ENCODE results near the gene SOX15.

Gene SOX15

DNA sequence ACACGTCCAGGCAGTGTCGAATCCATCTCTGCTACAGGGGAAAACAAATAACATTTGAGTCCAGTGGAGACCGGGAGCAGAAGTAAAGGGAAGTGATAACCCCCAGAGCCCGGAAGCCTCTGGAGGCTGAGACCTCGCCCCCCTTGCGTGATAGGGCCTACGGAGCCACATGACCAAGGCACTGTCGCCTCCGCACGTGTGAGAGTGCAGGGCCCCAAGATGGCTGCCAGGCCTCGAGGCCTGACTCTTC is 17.6 kb downstream of the SOX15 start:
- Histone ChIP-seq H3K27me3 (ENCODE audit: control insufficient read depth, low read length) (no peaks in the 10 kb centered on the region), H3K4me1 (ENCODE audit: control insufficient read depth, low read length) (peaks cover 52% of the 10 kb centered on the region), H3K27ac (ENCODE audit: low read depth, low read length) (peak overlapping the region; percentile 75), H3F3A (ENCODE audit: control insufficient read depth, insufficient read depth) (peaks cover 59% of the 10 kb centered on the region), H3K79me2 (ENCODE audit: control insufficient read depth, low read length) (peaks cover 58% of the 10 kb centered on the region), H3K9me3 (ENCODE audit: control insufficient read depth, insufficient read depth, low read length) (no peaks in the 10 kb centered on the region), H3K4me2 (ENCODE audit: low read length) (peak overlapping the region; percentile 97), H3K9me2 (replicated peaks; ENCODE audit: control insufficient read depth, low read length) (no peaks in the 10 kb centered on the region), H4K20me1 (ENCODE audit: control insufficient read depth, insufficient read depth, low read depth, low read length) (peaks cover 31% of the 10 kb centered on the region), H3K36me3 (ENCODE audit: control insufficient read depth, low read length) (peaks cover 86% of the 10 kb centered on the region), H3K4me3 (ENCODE audit: low read length) (peak overlapping the region; percentile 98)
- TF ChIP-seq, protein P1, sequence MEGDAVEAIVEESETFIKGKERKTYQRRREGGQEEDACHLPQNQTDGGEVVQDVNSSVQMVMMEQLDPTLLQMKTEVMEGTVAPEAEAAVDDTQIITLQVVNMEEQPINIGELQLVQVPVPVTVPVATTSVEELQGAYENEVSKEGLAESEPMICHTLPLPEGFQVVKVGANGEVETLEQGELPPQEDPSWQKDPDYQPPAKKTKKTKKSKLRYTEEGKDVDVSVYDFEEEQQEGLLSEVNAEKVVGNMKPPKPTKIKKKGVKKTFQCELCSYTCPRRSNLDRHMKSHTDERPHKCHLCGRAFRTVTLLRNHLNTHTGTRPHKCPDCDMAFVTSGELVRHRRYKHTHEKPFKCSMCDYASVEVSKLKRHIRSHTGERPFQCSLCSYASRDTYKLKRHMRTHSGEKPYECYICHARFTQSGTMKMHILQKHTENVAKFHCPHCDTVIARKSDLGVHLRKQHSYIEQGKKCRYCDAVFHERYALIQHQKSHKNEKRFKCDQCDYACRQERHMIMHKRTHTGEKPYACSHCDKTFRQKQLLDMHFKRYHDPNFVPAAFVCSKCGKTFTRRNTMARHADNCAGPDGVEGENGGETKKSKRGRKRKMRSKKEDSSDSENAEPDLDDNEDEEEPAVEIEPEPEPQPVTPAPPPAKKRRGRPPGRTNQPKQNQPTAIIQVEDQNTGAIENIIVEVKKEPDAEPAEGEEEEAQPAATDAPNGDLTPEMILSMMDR (IDR thresholded peaks at IDR 0.05; ENCODE audit: low read depth, low read length, poor library complexity, severe bottlenecking): no peak
- no peak for TF ChIP-seq EZH2phosphoT487 (IDR thresholded peaks at IDR 0.05; ENCODE audit: borderline replicate concordance, low read length)

DNA sequence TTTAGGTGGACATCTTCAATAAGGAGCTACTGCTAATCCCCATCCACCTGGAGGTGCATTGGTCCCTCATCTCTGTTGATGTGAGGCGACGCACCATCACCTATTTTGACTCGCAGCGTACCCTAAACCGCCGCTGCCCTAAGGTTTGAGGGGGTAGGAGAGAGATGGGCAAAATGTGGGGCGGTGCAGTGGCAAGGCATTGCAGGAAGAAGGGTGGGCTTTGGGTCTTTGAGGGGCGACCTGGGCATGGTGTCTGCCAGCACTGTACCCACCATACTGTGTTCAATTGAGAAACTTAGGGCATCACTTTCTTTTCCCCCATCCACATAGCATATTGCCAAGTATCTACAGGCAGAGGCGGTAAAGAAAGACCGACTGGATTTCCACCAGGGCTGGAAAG is 19.5 kb downstream of the SOX15 start:
- Histone ChIP-seq H3K79me2 (ENCODE audit: control insufficient read depth, low read length) (peaks cover 59% of the 10 kb centered on the region), H3K36me3 (ENCODE audit: control insufficient read depth, low read length) (peaks cover 82% of the 10 kb centered on the region), H4K20me1 (ENCODE audit: control insufficient read depth, insufficient read depth, low read depth, low read length) (peaks cover 21% of the 10 kb centered on the region), H3K27me3 (ENCODE audit: control insufficient read depth, low read length) (no peaks in the 10 kb centered on the region), H3K27ac (ENCODE audit: low read depth, low read length) (peak overlapping the region; percentile 6; the same call in 1 of the 2 replicates), H3F3A (ENCODE audit: control insufficient read depth, insufficient read depth) (peaks cover 42% of the 10 kb centered on the region), H3K4me2 (ENCODE audit: low read length) (peak overlapping the region; percentile 60; the same call in 1 of the 2 replicates), H3K4me3 (ENCODE audit: low read length) (no peak overlapping the region), H3K4me1 (ENCODE audit: control insufficient read depth, low read length) (peaks cover 33% of the 10 kb centered on the region), H3K9me2 (replicated peaks; ENCODE audit: control insufficient read depth, low read length) (no peaks in the 10 kb centered on the region), H3K9me3 (ENCODE audit: control insufficient read depth, insufficient read depth, low read length) (no peaks in the 10 kb centered on the region)
- no peak for TF ChIP-seq EZH2phosphoT487 (IDR thresholded peaks at IDR 0.05; ENCODE audit: borderline replicate concordance, low read length)
- TF ChIP-seq, protein P1 (IDR thresholded peaks at IDR 0.05; ENCODE audit: low read depth, low read length, poor library complexity, severe bottlenecking): no peak

DNA sequence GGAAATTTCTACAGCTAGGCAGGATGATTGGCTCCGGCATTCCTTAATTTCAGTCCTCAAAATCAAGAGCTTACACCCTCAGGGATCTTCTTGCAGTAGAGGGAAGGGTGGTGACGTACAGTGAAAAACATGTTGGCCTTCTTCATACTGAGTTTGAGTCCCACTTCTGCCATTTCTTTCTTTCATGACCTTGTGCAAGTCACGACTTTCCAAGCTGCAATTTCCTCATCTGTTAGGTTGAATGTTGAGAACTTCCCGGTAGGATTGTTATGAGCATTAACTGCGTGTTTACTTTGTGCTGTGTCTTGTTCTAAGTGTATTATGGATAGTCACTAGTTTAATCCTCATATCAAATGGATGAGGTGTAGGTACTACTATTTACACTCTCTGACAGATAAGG is 20.3 kb downstream of the SOX15 start:
- H3K9me3 ChIP-seq (ENCODE audit: control insufficient read depth, insufficient read depth, low read length): no peaks in the 10 kb centered on the region
- TF ChIP-seq, protein P1 (IDR thresholded peaks at IDR 0.05; ENCODE audit: low read depth, low read length, poor library complexity, severe bottlenecking): no peak
- TF ChIP-seq EZH2phosphoT487 (IDR thresholded peaks at IDR 0.05; ENCODE audit: borderline replicate concordance, low read length): no peak
- H3K4me3 ChIP-seq (ENCODE audit: low read length): no peak overlapping the region
- no peaks in the 10 kb centered on the region for H3K27me3 ChIP-seq (ENCODE audit: control insufficient read depth, low read length)
- no peak overlapping the region for H3K27ac ChIP-seq (ENCODE audit: low read depth, low read length)
- peaks cover 82% of the 10 kb centered on the region for H3K36me3 ChIP-seq (ENCODE audit: control insufficient read depth, low read length)
- H3K4me2 ChIP-seq (ENCODE audit: low read length): no peak overlapping the region
- peaks cover 25% of the 10 kb centered on the region for H3K4me1 ChIP-seq (ENCODE audit: control insufficient read depth, low read length)
- peaks cover 35% of the 10 kb centered on the region for H3F3A ChIP-seq (ENCODE audit: control insufficient read depth, insufficient read depth)
- H4K20me1 ChIP-seq (ENCODE audit: control insufficient read depth, insufficient read depth, low read depth, low read length): peaks cover 13% of the 10 kb centered on the region
- no peaks in the 10 kb centered on the region for H3K9me2 ChIP-seq (replicated peaks; ENCODE audit: control insufficient read depth, low read length)
- H3K79me2 ChIP-seq (ENCODE audit: control insufficient read depth, low read length): peaks cover 59% of the 10 kb centered on the region

Data from DOHH2 (cell line).